AG09319 (cell line): ENCODE data around the gene MAPKAPK2.

ENCODE experiments used
- DNase-seq: peaks from one replicate; pipeline ENCODE4 v3.0.0-alpha.2; 2010; ENCODE audit warnings: low read depth; ENCODE audit errors: extremely low read depth
- CTCF ChIP-seq: IDR thresholded peaks from 2 replicates; pipeline ENCODE4 v1.5.1; 2011; ENCODE audit warnings: low read depth, mild to moderate bottlenecking, inconsistent platforms, low read length, moderate library complexity

The MAPKAPK2 gene

GRCh38 chr1:206678490-206678889 lies 6.2 kb upstream of the MAPKAPK2 start:
- DNase-seq, result no peak
- TF ChIP-seq CTCF, result no peak

GRCh38 chr1:206679738-206680211 lies 4.9 kb upstream of the MAPKAPK2 start:
- TF ChIP-seq CTCF, result no peak
- no peak for DNase-seq

- TF ChIP-seq CTCF, result no peak
- no peak for DNase-seq
These were observed 4.4 kb upstream of the MAPKAPK2 start for GRCh38 chr1:206680279-206680678.

- TF ChIP-seq CTCF, result no peak
- DNase-seq, result no peak
These were observed 3.3 kb upstream of the MAPKAPK2 start for GRCh38 chr1:206681359-206681758.

GRCh38 chr1:206682111-206682510 lies 2.6 kb upstream of the MAPKAPK2 start:
- DNase-seq, result no peak

GRCh38 chr1:206683313-206683712 lies 1.4 kb upstream of the MAPKAPK2 start:
- no peak for DNase-seq
- TF ChIP-seq CTCF, result no peak

More at GRCh38 chr1:206682111-206682510, 2.6 kb upstream of the MAPKAPK2 start:
- TF ChIP-seq CTCF, result no peak

- no peak for DNase-seq
- no peak for TF ChIP-seq CTCF
These were observed 702 bp upstream of the MAPKAPK2 start for GRCh38 chr1:206684003-206684402.
